GM12891 (cell line): ENCODE measurements around the gene UIMC1.

ENCODE experiments used
- PAX5 ChIP-seq: IDR thresholded peaks from 2 replicates; pipeline ENCODE4 v1.6.1; 2011; ENCODE audit warnings: low read length, moderate library complexity, mild to moderate bottlenecking; ENCODE audit not compliant: insufficient read depth, severe bottlenecking
- POLR2A ChIP-seq: IDR thresholded peaks from 2 replicates; pipeline ENCODE4 v1.6.1; 2011; ENCODE audit warnings: low read depth, low read length, control low read depth
- POLR2AphosphoS5 ChIP-seq: IDR thresholded peaks from 2 replicates; pipeline ENCODE4 v1.6.1; 2011; ENCODE audit warnings: low read depth, low read length, control low read depth
- TAF1 ChIP-seq: IDR thresholded peaks from 2 replicates; pipeline ENCODE4 v1.6.1; 2011; ENCODE audit warnings: low read depth, low read length, control low read depth

DNA sequence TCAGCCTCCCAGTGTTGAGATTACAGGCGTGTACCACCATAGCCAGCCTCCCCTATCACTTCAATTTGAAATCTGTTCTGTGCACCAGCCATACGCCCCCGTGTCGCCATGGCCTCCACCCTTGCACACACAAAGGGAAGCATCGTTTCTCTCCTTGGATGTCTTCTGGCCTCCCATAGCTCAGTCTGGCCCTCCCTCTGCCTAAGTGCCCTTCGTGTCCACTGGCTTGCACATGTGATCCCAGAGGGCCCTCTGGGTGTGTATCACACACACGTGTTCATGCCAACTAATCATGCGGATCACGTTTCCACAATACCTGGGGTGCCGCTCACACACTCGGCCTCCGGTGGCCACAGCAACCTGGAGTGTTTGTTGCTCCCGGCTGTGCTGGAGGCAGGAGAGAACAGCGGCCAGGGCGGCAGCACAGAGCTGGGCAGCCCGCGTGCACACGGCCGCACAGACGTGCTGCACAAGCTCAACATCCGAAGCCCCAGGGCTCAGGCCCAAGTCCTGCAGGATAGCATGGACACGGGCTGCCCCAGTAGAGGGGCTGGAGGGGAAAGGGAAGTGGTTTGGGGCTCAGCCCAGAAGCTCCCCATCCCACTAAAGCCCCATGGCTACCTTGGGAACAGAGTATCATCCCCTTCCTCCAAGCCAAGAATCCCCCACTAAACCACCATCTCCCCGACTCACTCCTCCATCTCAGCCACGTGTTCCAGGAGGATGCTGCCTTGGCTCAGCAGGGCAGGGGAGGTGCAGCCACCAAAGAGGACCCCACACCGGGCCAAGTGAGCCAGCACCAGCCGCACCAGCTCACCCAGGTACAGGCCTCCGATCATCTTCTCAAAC is 118.3 kb downstream of the UIMC1 start:
- no peak for TF ChIP-seq POLR2AphosphoS5
- no peak for TF ChIP-seq POLR2A
- TF ChIP-seq TAF1 = no peak
- TF ChIP-seq PAX5 = no peak
